Neuronal stem cell (in vitro differentiated cells): Measurements from ENCODE around the gene STK10.
A peak's percentile ranks its signal among the peaks of the same experiment; 100 is the strongest.

ENCODE experiments used
- DNase-seq: peaks from one replicate; pipeline ENCODE4 v3.0.0-alpha.2; 2013; ENCODE audit warnings: low spot score
- H2AFZ ChIP-seq: one replicate; pipeline ENCODE4 v1.6.1; 2013; ENCODE audit warnings: mild to moderate bottlenecking, low read length, inconsistent platforms
- H2AK5ac ChIP-seq: 2 replicates; pipeline ENCODE4 v1.6.1; 2013; ENCODE audit warnings: low read depth, mild to moderate bottlenecking, inconsistent platforms, low read length, moderate library complexity, mixed read lengths
- H2BK120ac ChIP-seq: 2 replicates; pipeline ENCODE4 v1.6.1; 2013; ENCODE audit warnings: low read depth, mild to moderate bottlenecking, inconsistent platforms, low read length, moderate library complexity, mixed read lengths
- H2BK12ac ChIP-seq: one replicate; pipeline ENCODE4 v1.6.1; 2013; ENCODE audit warnings: low read length, inconsistent platforms
- H2BK15ac ChIP-seq: 2 replicates; pipeline ENCODE4 v1.6.1; 2013; ENCODE audit warnings: mild to moderate bottlenecking, low read length, inconsistent platforms, mixed read lengths
- H2BK5ac ChIP-seq: one replicate; pipeline ENCODE4 v1.6.1; 2013; ENCODE audit warnings: inconsistent platforms, mild to moderate bottlenecking, low read length, moderate library complexity
- H3K14ac ChIP-seq: one replicate; pipeline ENCODE4 v1.6.1; 2013; ENCODE audit warnings: low read length, inconsistent platforms
- H3K18ac ChIP-seq: 2 replicates; pipeline ENCODE4 v1.6.1; 2013; ENCODE audit warnings: low read length, inconsistent platforms
- H3K23ac ChIP-seq: 2 replicates; pipeline ENCODE4 v1.6.1; 2013; ENCODE audit warnings: low read depth, mild to moderate bottlenecking, mixed read lengths, low read length, inconsistent platforms; ENCODE audit not compliant: poor library complexity
- H3K27ac ChIP-seq: replicated peaks from 3 replicates; pipeline ENCODE4 v1.5.1; 2013; ENCODE audit warnings: low read length, inconsistent platforms
- H3K27me3 ChIP-seq, 3 experiments: 2 replicates each; pipeline ENCODE4 v1.6.1; 2013; ENCODE audit warnings: low read length in 3 of 3, mild to moderate bottlenecking in 2 of 3, inconsistent platforms in 1 of 3, low read depth in 1 of 3, mixed read lengths in 1 of 3, moderate library complexity in 1 of 3; ENCODE audit not compliant: control insufficient read depth in 3 of 3, insufficient read depth in 3 of 3
- H3K36me3 ChIP-seq, 2 donors: replicated peaks in 1 of 2; 2 replicates each; pipeline ENCODE4 v1.6.1; 2013; ENCODE audit warnings: low read length in 2 of 2; ENCODE audit not compliant: control insufficient read depth in 2 of 2, insufficient read depth in 2 of 2
- H3K4ac ChIP-seq: 2 replicates; pipeline ENCODE4 v1.6.1; 2013; ENCODE audit warnings: inconsistent platforms, mild to moderate bottlenecking, low read length, moderate library complexity
- H3K4me1 ChIP-seq, 2 donors: 1 replicate in 1 of 2; 2 replicates in 1 of 2; pipeline ENCODE4 v1.6.1; 2013; ENCODE audit warnings: low read length in 2 of 2, low read depth in 1 of 2; ENCODE audit not compliant: control insufficient read depth in 2 of 2, insufficient read depth in 1 of 2
- H3K4me2 ChIP-seq: one replicate; pipeline ENCODE4 v1.6.1; 2013; ENCODE audit warnings: mild to moderate bottlenecking, low read length, inconsistent platforms; ENCODE audit not compliant: insufficient read depth, poor library complexity, severe bottlenecking
- H3K4me3 ChIP-seq, 2 donors: 2 replicates each; pipeline ENCODE4 v1.5.1; 2013; ENCODE audit warnings: low read length in 2 of 2, mild to moderate bottlenecking in 2 of 2, inconsistent platforms in 1 of 2, moderate library complexity in 1 of 2
- H3K79me1 ChIP-seq: one replicate; pipeline ENCODE4 v1.6.1; 2013; ENCODE audit warnings: low read depth, mild to moderate bottlenecking, inconsistent platforms, low read length, moderate library complexity
- H3K9ac ChIP-seq: one replicate; pipeline ENCODE4 v1.6.1; 2013; ENCODE audit warnings: mild to moderate bottlenecking, low read depth, low read length, inconsistent platforms; ENCODE audit not compliant: poor library complexity
- H3K9me3 ChIP-seq, 2 donors: replicated peaks in 1 of 2; 2 replicates each; pipeline versions ENCODE3 to v1.6.1; 2013; ENCODE audit warnings: low read length in 2 of 2, mild to moderate bottlenecking in 2 of 2, inconsistent platforms in 1 of 2, low read depth in 1 of 2, mixed read lengths in 1 of 2, moderate library complexity in 1 of 2; ENCODE audit not compliant: control insufficient read depth in 2 of 2, insufficient read depth in 1 of 2
- H4K8ac ChIP-seq: one replicate; pipeline ENCODE4 v1.6.1; 2013; ENCODE audit warnings: low read depth, mild to moderate bottlenecking, inconsistent platforms, low read length, moderate library complexity
- H4K91ac ChIP-seq: one replicate; pipeline ENCODE4 v1.6.1; 2013; ENCODE audit warnings: low read length, low read depth, mild to moderate bottlenecking, inconsistent platforms; ENCODE audit not compliant: poor library complexity
- whole genome bisulfite sequencing, 2 donors: extraction: QIAGEN DNeasy Blood & Tissue Kit; methylation state at CpG; one replicate each; pipeline ENCODE4 v1.1.7; 2013; ENCODE audit warnings: missing lambda C conversion rate in 2 of 2, mixed read lengths in 1 of 2; ENCODE audit not compliant: insufficient read length in 2 of 2, insufficient replicate concordance in 1 of 2; ENCODE audit errors: extremely low coverage in 2 of 2; 5-methylcytosine and 5-hydroxymethylcytosine counted together

STK10 gene

DNA sequence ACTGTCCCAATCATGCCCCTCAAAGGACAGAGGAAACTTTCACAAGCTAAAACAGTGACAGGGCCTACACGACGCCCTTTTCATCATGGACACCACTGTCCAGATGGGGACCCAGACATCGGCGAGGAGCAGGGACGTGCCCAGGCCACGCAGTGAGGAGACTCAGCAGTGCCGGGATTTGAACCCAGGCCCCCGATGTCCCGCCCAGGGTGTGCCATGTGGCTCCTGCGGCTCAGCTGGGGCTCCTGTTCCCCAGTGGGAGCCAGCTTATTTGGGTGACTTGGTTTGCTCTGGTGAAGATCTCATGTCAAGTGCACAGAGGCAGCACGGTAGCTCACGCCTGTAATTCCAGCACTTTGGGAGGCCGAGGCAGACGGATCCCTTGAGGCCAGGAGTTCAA lies 82.2 kb downstream of the STK10 start:
- H3K4ac ChIP-seq = no peak overlapping the region
- H2AK5ac ChIP-seq = peak overlapping the region; percentile 53
- no peak overlapping the region for H3K14ac ChIP-seq
- H3K36me3 ChIP-seq = peaks cover 0 to 2% of the 10 kb centered on the region in 2 donors
- no peak overlapping the region for H3K4me3 ChIP-seq
- H2BK120ac ChIP-seq = no peak overlapping the region
- no peak overlapping the region for H2AFZ ChIP-seq
- H3K79me1 ChIP-seq = no peaks in the 10 kb centered on the region
- H3K27me3 ChIP-seq = no peaks in the 10 kb centered on the region
- no CpG with 5 or more reads among the region's 14 CpGs for WGBS, 2 donors
- DNase-seq = no peak
- H2BK12ac ChIP-seq = no peak overlapping the region
- H2BK15ac ChIP-seq = no peak overlapping the region
- H3K9ac ChIP-seq = peak overlapping the region; percentile 31
- H3K4me1 ChIP-seq = peaks cover 30% of the 10 kb centered on the region in 2 donors
- no peak overlapping the region for H3K23ac ChIP-seq
- H4K91ac ChIP-seq = no peak overlapping the region
- H2BK5ac ChIP-seq = no peak overlapping the region
- no peak overlapping the region for H3K27ac ChIP-seq
- no peaks in the 10 kb centered on the region for H3K9me3 ChIP-seq
- H4K8ac ChIP-seq = no peak overlapping the region
- H3K4me2 ChIP-seq = no peak overlapping the region
- no peak overlapping the region for H3K18ac ChIP-seq

DNA sequence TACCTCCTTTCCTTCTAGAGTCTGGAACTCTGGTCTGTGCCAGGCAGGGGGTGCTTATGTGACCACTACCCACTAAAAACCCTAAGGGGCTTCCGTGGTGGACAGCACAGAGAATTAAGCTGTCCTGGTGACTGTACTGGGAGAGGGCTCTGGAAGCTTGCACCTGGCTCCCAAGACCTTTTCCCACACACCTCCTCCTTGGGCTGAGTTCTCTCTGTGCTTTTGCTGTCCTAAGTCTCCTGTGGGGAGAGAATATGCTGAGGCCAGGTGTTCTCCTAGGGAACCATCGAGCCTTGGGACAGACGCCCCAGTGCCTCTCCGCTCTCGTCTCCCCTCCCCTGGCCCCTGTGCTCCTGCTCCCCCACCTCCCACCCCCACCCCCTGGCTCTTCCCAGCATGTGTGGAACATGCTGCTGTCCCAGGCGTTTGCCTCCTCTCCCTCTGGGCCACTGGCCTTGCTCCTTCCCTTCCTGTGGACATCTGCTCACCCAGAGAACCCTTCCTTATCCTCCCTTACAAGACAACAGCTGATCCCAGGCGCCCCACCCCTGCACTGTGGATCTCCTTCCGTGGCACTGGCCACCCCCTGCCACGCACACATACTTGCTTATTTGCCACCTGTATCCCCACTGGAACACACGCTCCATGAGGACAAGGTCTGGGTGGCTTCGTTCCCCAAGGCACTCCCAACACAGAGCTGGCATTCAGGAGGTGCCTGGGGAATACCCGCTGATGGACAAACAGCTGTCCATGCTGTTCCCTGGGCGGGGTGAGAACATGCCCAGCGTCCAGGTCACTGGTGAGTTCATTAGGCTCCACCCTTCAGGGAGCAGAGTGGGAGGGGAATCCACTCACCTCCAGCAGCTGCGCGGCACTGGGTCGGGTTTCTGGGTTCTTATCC lies 83.0 kb downstream of the STK10 start:
- Histone ChIP-seq H3K9me3 (no peaks in the 10 kb centered on the region), H2BK5ac (no peak overlapping the region), H3K27me3 (no peaks in the 10 kb centered on the region), H4K8ac (no peak overlapping the region), H2BK12ac (no peak overlapping the region), H3K4me3 (peak overlapping the region in 1 of 2 donors; percentile 18), H3K79me1 (no peaks in the 10 kb centered on the region), H3K9ac (no peak overlapping the region), H4K91ac (no peak overlapping the region), H2BK15ac (no peak overlapping the region), H2AK5ac (no peak overlapping the region), H3K23ac (no peak overlapping the region), H3K27ac (no peak overlapping the region), H3K18ac (no peak overlapping the region), H3K36me3 (peaks cover 0 to 2% of the 10 kb centered on the region in 2 donors), H3K14ac (no peak overlapping the region), H3K4me2 (no peak overlapping the region), H2AFZ (no peak overlapping the region), H3K4me1 (peaks cover 30% of the 10 kb centered on the region in 2 donors), H3K4ac (no peak overlapping the region), H2BK120ac (no peak overlapping the region)
- DNase-seq = no peak
- no CpG with 5 or more reads among the region's 17 CpGs for WGBS, 2 donors

DNA sequence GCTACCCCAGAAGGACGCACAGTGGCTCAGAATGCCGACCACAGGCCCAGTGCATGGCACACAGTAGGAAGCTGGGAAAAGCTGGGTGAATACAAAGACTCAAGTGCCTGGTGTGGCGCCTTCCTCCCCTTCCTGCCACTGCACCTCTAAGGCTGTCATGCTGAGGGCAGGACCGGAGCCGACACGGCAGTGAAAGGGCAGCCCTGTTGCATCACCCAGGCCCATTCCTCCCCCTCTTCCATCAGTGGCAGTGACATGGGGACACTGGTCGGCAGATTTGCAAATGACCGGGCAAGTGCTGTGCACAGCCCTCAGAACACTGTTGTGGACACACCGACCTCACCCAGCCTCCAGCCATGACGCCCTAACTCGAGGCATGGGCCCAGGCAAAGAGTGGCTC lies 84.0 kb downstream of the STK10 start:
- peak overlapping the region; percentile 8 for H3K27ac ChIP-seq
- H3K27me3 ChIP-seq = no peaks in the 10 kb centered on the region
- no peak overlapping the region for H3K4me3 ChIP-seq
- H3K4me1 ChIP-seq = peaks cover 30% of the 10 kb centered on the region in 2 donors
- no peak overlapping the region for H2BK15ac ChIP-seq
- no peak overlapping the region for H3K4me2 ChIP-seq
- no CpG with 5 or more reads among the region's 11 CpGs for WGBS, 2 donors
- no peak overlapping the region for H3K14ac ChIP-seq
- DNase-seq = no peak
- peaks cover 0 to 2% of the 10 kb centered on the region in 2 donors for H3K36me3 ChIP-seq
- H2BK5ac ChIP-seq = no peak overlapping the region
- no peak overlapping the region for H3K23ac ChIP-seq
- H4K91ac ChIP-seq = no peak overlapping the region
- no peak overlapping the region for H2AK5ac ChIP-seq
- peak overlapping the region; percentile 73 for H2AFZ ChIP-seq
- no peaks in the 10 kb centered on the region for H3K79me1 ChIP-seq
- H2BK12ac ChIP-seq = peak overlapping the region; percentile 8
- H3K9me3 ChIP-seq = no peaks in the 10 kb centered on the region
- H3K4ac ChIP-seq = no peak overlapping the region
- no peak overlapping the region for H2BK120ac ChIP-seq
- no peak overlapping the region for H4K8ac ChIP-seq
- peak overlapping the region; percentile 6 for H3K18ac ChIP-seq
- no peak overlapping the region for H3K9ac ChIP-seq

DNA sequence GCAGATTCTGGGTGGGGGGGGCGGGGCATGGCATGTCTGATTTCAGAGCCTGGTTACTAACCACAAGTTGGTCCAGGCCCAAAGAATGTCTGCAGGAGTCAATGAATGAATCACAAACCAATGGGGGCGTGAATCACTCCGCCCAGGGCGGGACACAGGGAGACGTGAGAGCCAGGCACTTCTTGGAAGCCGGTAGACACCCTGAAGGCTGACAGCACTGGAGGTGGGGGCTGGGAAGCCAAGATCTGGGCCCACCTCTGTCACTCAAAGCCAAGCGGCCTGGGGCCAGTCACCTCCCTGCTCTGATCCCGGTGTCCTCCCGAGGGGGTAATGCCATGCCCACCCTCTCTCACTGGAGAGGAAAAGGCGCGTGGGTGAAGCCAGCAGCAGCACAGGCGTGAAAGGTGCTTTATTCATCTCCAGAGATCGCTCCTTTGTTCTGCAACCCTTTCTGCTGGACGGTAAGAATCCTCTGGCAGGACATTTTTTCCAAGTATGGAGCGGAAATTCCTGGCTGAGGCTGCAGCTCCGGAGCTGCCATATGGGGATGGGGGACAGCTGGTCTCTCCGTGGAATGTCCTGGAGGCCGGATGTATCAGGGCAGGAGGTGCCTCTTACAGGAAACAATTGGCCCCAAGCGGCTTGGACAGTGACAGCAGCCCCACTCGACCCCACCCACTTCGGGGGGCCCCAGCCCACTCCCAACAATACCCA lies 85.0 kb downstream of the STK10 start:
- H3K36me3 ChIP-seq = peaks cover 0 to 2% of the 10 kb centered on the region in 2 donors
- H4K8ac ChIP-seq = no peak overlapping the region
- DNase-seq = peak; percentile 23
- no peaks in the 10 kb centered on the region for H3K9me3 ChIP-seq
- no peak overlapping the region for H3K4me2 ChIP-seq
- no peaks in the 10 kb centered on the region for H3K27me3 ChIP-seq
- H3K23ac ChIP-seq = no peak overlapping the region
- no CpG with 5 or more reads among the region's 21 CpGs for WGBS, 2 donors
- H3K14ac ChIP-seq = no peak overlapping the region
- no peak overlapping the region for H4K91ac ChIP-seq
- H2BK15ac ChIP-seq = no peak overlapping the region
- peaks cover 30% of the 10 kb centered on the region in 2 donors for H3K4me1 ChIP-seq
- no peak overlapping the region for H2BK120ac ChIP-seq
- no peak overlapping the region for H3K9ac ChIP-seq
- no peak overlapping the region for H2BK12ac ChIP-seq
- peak overlapping the region; percentile 1 for H2AK5ac ChIP-seq
- peak overlapping the region; percentile 73 for H3K27ac ChIP-seq
- H3K18ac ChIP-seq = peak overlapping the region; percentile 66
- peak overlapping the region; percentile 88 for H2AFZ ChIP-seq
- H3K4me3 ChIP-seq = peak overlapping the region in 1 of 2 donors; percentile 28
- H3K79me1 ChIP-seq = no peaks in the 10 kb centered on the region
- H2BK5ac ChIP-seq = peak overlapping the region; percentile 43
- no peak overlapping the region for H3K4ac ChIP-seq
